Brain microvascular endothelial cell (primary cell): ENCODE data around the gene WNT10A.

Experiments
- DNase-seq: peaks from one replicate; pipeline ENCODE4 v3.0.0-alpha.2; 2020
- H3K27ac ChIP-seq: fragments of 250-450 bp; sonication (Bioruptor Pico); 2 replicates; pipeline ENCODE4 v1.5.1; 2020; ENCODE audit warnings: mild to moderate bottlenecking, moderate library complexity
- H3K27me3 ChIP-seq: fragments of 250-450 bp; sonication (Bioruptor Pico); replicated peaks from 2 replicates; pipeline ENCODE4 v1.5.1; 2020; ENCODE audit warnings: mild to moderate bottlenecking
- H3K36me3 ChIP-seq: fragments of 250-450 bp; sonication (Bioruptor Pico); replicated peaks from 2 replicates; pipeline ENCODE4 v1.5.1; 2020; ENCODE audit warnings: mild to moderate bottlenecking
- H3K4me3 ChIP-seq: 2 replicates; pipeline ENCODE4 v1.5.1; 2011; ENCODE audit warnings: low read depth, mild to moderate bottlenecking, control low read depth, low read length, moderate library complexity
- CTCF ChIP-seq: IDR thresholded peaks from 2 replicates; pipeline ENCODE4 v1.5.1; 2011; ENCODE audit warnings: low read depth, mild to moderate bottlenecking, moderate library complexity, low read length, control low read depth, inconsistent platforms; ENCODE audit errors: missing control alignments
- in situ Hi-C: cut with HindIII; loops from 2 replicates; pipeline ENCODE4 v1.10.0; 2017; ENCODE audit warnings: low sequenced_read_pairs, low pct_ligation_motif_present

WNT10A gene

GRCh38 chr2:218894880-218895157, 14.2 kb downstream of the WNT10A start:
- Histone ChIP-seq H3K36me3 (no peaks in the 10 kb centered on the region), H3K4me3 (no peak overlapping the region), H3K27me3 (peaks cover 96% of the 10 kb centered on the region), H3K27ac (no peak overlapping the region)
- TF ChIP-seq CTCF = no peak
- in situ Hi-C loops = no loop called here
- DNase-seq = no peak

- Histone ChIP-seq H3K36me3 (no peaks in the 10 kb centered on the region), H3K4me3 (no peak overlapping the region), H3K27ac (no peak overlapping the region), H3K27me3 (peaks cover 95% of the 10 kb centered on the region)
- in situ Hi-C loops = no loop called here
- no peak for TF ChIP-seq CTCF
- no peak for DNase-seq
Measured at GRCh38 chr2:218895326-218895725, 14.7 kb downstream of the WNT10A start.

GRCh38 chr2:218895759-218896500, 15.3 kb downstream of the WNT10A start:
- Histone ChIP-seq H3K27me3 (peaks cover 94% of the 10 kb centered on the region), H3K4me3 (no peak overlapping the region), H3K36me3 (no peaks in the 10 kb centered on the region), H3K27ac (no peak overlapping the region)
- TF ChIP-seq CTCF = no peak
- DNase-seq = no peak
- in situ Hi-C loops = no loop called here

- H3K4me3 ChIP-seq = no peak overlapping the region
- no peak overlapping the region for H3K27ac ChIP-seq
- no peaks in the 10 kb centered on the region for H3K36me3 ChIP-seq
- in situ Hi-C loops = no loop called here
- no peak for TF ChIP-seq CTCF
- peaks cover 86% of the 10 kb centered on the region for H3K27me3 ChIP-seq
- no peak for DNase-seq
Measured at GRCh38 chr2:218896501-218897393, 16.1 kb downstream of the WNT10A start.

- in situ Hi-C loops = no loop called here
- H3K4me3 ChIP-seq = no peak overlapping the region
- H3K27ac ChIP-seq = no peak overlapping the region
- peaks cover 81% of the 10 kb centered on the region for H3K27me3 ChIP-seq
- TF ChIP-seq CTCF = no peak
- no peaks in the 10 kb centered on the region for H3K36me3 ChIP-seq
- DNase-seq = no peak
Measured at GRCh38 chr2:218897394-218898108, 16.9 kb downstream of the WNT10A start.
